CD4-positive, alpha-beta memory T cell (primary cell): Measurements from ENCODE around the gene ESRRA. TPM values are rescaled to one million over a fixed set of nuclear protein-coding genes. Genes with fewer than 3 reads are reported as not detected.

ENCODE experiments used
- CTCF ChIA-PET: fragments of 350-600 bp; sonication (Branson Sonifier 250); formaldehyde crosslinking; loops from one replicate; lab custom pipeline; 2021; ENCODE audit warnings: inconsistent platforms; ENCODE audit not compliant: partially characterized antibody; lab: Charles Lee
- POLR2A ChIA-PET: fragments of 350-600 bp; sonication (Branson Sonifier 250); formaldehyde crosslinking; loops from one replicate; lab custom pipeline; 2021; ENCODE audit not compliant: partially characterized antibody; lab: Charles Lee
- DNase-seq, 5 donors: peaks; one replicate each; pipeline versions ENCODE4 v3.0.0 to v3.0.0-alpha.2; 2020 to 2022; ENCODE audit warnings: mixed read lengths in 1 of 5
- H3K27ac ChIP-seq: one replicate; pipeline ENCODE4 v1.7.0; 2013; ENCODE audit warnings: low read depth, low read length
- H3K27me3 ChIP-seq: 2 replicates; pipeline ENCODE4 v1.7.0; 2013; ENCODE audit warnings: mild to moderate bottlenecking, low read length, moderate library complexity; ENCODE audit not compliant: insufficient read depth
- H3K36me3 ChIP-seq: 2 replicates; pipeline ENCODE4 v1.7.0; 2013; ENCODE audit warnings: mild to moderate bottlenecking, low read length, moderate library complexity; ENCODE audit not compliant: insufficient read depth
- H3K4me1 ChIP-seq: 2 replicates; pipeline ENCODE4 v1.7.0; 2013; ENCODE audit warnings: mild to moderate bottlenecking, low read length, moderate library complexity; ENCODE audit not compliant: insufficient read depth
- H3K4me3 ChIP-seq, 2 donors: one replicate each; pipeline ENCODE4 v1.7.0; 2013; ENCODE audit warnings: low read length in 2 of 2, mild to moderate bottlenecking in 1 of 2
- H3K9me3 ChIP-seq, 2 donors: one replicate each; pipeline ENCODE4 v1.7.0; 2013; ENCODE audit warnings: low read length in 2 of 2, control low read depth in 1 of 2; ENCODE audit not compliant: control insufficient read depth in 1 of 2
- H3K27ac Mint-ChIP-seq, 7 donors: one replicate each; pipeline ENCODE4 v1.8.0; 2020 to 2021; ENCODE audit warnings: mixed read lengths in 7 of 7, mild to moderate bottlenecking in 6 of 7, inconsistent platforms in 3 of 7, moderate library complexity in 3 of 7
- H3K27me3 Mint-ChIP-seq, 2 donors: one replicate each; pipeline ENCODE4 v1.8.0; 2020 to 2021; ENCODE audit warnings: mixed read lengths in 2 of 2
- H3K36me3 Mint-ChIP-seq, 2 donors: one replicate each; pipeline ENCODE4 v1.8.0; 2020 to 2021; ENCODE audit warnings: mixed read lengths in 2 of 2, inconsistent platforms in 1 of 2, mild to moderate bottlenecking in 1 of 2
- H3K4me1 Mint-ChIP-seq, 4 donors: one replicate each; pipeline ENCODE4 v1.8.0; 2020 to 2021; ENCODE audit warnings: mixed read lengths in 4 of 4, mild to moderate bottlenecking in 1 of 4
- H3K4me3 Mint-ChIP-seq, 8 donors: one replicate each; pipeline ENCODE4 v1.8.0; 2020 to 2021; ENCODE audit warnings: mixed read lengths in 8 of 8, mild to moderate bottlenecking in 7 of 8, moderate library complexity in 6 of 8, inconsistent platforms in 3 of 8
- H3K9me3 Mint-ChIP-seq, 8 donors: one replicate each; pipeline ENCODE4 v1.8.0; 2020 to 2021; ENCODE audit warnings: mixed read lengths in 8 of 8, mild to moderate bottlenecking in 5 of 8, inconsistent platforms in 3 of 8, moderate library complexity in 1 of 8
- intact Hi-C: fragments of 100-400 bp; cut with micrococcal nuclease; formaldehyde crosslinking; loops from one replicate; pipeline ENCODE4 v1.15.1; 2023
- polyA plus RNA-seq, 2 donors: library from polyadenylated mRNA; unstranded; fragments of 300-500 nt; fragmentation: Illumina TruSeq; gene quantifications; one replicate each; pipeline ENCODE4 v1.2.3, GENCODE V29; 2021
- total RNA-seq, 2 experiments: library from RNA; stranded (reverse); gene quantifications; one replicate each; pipeline ENCODE4 v1.2.3, GENCODE V29; 2021

The ESRRA gene
- total and polyA plus RNA-seq, 4 experiments from 2014 or later: 4.4 to 31.9 (median 20.9) TPM

DNA sequence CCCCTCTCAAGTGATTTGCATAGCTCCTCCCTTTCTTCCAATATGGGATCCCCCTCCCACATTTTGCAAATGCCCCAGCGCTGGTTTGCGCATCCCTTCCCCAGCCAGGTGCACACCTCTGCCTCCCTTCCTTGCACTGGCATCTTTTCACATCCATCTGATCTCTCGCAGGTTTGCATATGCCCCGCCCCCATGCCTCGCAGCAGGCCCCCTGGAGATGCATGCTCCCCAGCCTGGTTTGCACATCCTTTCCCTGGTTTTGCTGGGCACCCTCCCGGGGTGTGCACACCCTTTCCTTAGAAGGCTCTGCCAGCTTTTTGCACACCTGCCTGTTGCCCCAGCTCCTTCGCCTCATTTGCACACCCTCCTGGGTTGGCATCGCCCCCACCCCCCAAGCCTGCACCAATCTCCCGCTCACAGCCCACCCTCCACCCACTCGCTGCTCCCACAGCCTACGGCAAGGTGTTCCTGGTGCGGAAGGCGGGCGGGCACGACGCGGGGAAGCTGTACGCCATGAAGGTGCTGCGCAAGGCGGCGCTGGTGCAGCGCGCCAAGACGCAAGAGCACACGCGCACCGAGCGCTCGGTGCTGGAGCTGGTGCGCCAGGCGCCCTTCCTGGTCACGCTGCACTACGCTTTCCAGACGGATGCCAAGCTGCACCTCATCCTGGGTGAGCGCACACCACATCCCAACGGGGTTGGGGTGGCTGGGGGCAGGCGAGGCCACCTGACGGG is 54.6 kb downstream of the ESRRA start:
- ChIA-PET POLR2A (interaction anchor here (0.6 to 7.7 kb wide), 9 partner anchors 10 to 153 kb away, joined by 3 to 69 read pairs (median 4); partner anchors contain the start of genes CCDC88B, FERMT3, PRDX5 and TRMT112), CTCF (interaction anchor here (0.8 to 4.4 kb wide), 10 partner anchors 9 to 293 kb away, joined by 3 to 24 read pairs (median 4); partner anchors contain the start of genes PRDX5 and TRMT112)
- Mint-ChIP-seq H3K27me3 (no peaks in the 10 kb centered on the region), H3K36me3 (peaks cover 17 to 41% of the 10 kb centered on the region in 2 donors), H3K9me3 (no peaks in the 10 kb centered on the region), H3K27ac (peak overlapping the region; percentile 65 to 95 (median 80)), H3K4me1 (peaks cover 17 to 45% (median 23%) of the 10 kb centered on the region in 4 donors), H3K4me3 (peak overlapping the region; percentile 89 to 96 (median 94))
- peaks cover 30% of the 10 kb centered on the region for H3K4me1 ChIP-seq
- H3K36me3 ChIP-seq: peaks cover 18% of the 10 kb centered on the region
- H3K9me3 ChIP-seq: no peaks in the 10 kb centered on the region
- peak overlapping the region; percentile 39 to 53 for H3K4me3 ChIP-seq
- H3K27me3 ChIP-seq: no peaks in the 10 kb centered on the region
- intact Hi-C loops: loop anchor here (1.0 to 5.0 kb wide), 2 partner anchors 18 to 43 kb away; partner anchors contain the start of genes PRDX5 and TRMT112
- peak in 3 of 5 donors; percentile 25 to 35 (median 33) for DNase-seq
- peak overlapping the region; percentile 62 for H3K27ac ChIP-seq

- H3K9me3 Mint-ChIP-seq: no peaks in the 10 kb centered on the region
- DNase-seq: peak in 1 of 5 donors; percentile 19
- intact Hi-C loops: no loop called here
- peaks cover 17 to 45% of the 10 kb centered on the region in 2 donors for H3K36me3 Mint-ChIP-seq
- no peak overlapping the region for H3K27ac ChIP-seq
- H3K27me3 Mint-ChIP-seq: no peaks in the 10 kb centered on the region
- peaks cover 24% of the 10 kb centered on the region for H3K36me3 ChIP-seq
- no peaks in the 10 kb centered on the region for H3K27me3 ChIP-seq
- H3K9me3 ChIP-seq: no peaks in the 10 kb centered on the region
- peaks cover 30% of the 10 kb centered on the region for H3K4me1 ChIP-seq
- CTCF ChIA-PET: interaction anchor here (0.6 to 4.4 kb wide), 8 partner anchors 9 to 156 kb away, joined by 3 to 24 read pairs (median 4); partner anchors contain the start of genes PRDX5 and TRMT112
- H3K4me1 Mint-ChIP-seq: peaks cover 17 to 45% (median 23%) of the 10 kb centered on the region in 4 donors
- H3K4me3 Mint-ChIP-seq: peak overlapping the region; percentile 89 to 96 (median 94)
- peak overlapping the region in 1 of 2 donors; percentile 53 for H3K4me3 ChIP-seq
- POLR2A ChIA-PET: interaction anchor here (1.0 to 7.7 kb wide), 7 partner anchors 15 to 154 kb away, joined by 3 to 69 read pairs (median 5); partner anchors contain the start of genes CCDC88B, FERMT3, PRDX5 and TRMT112
- H3K27ac Mint-ChIP-seq: peak overlapping the region in 5 of 7 donors; percentile 29 to 80 (median 55)
These were observed 55.2 kb downstream of the ESRRA start for GRCh38 chr11:64360448-64360921.

- Mint-ChIP-seq H3K9me3 (no peaks in the 10 kb centered on the region), H3K27me3 (no peaks in the 10 kb centered on the region), H3K36me3 (peaks cover 22 to 53% of the 10 kb centered on the region in 2 donors), H3K27ac (peak overlapping the region in 1 of 7 donors; percentile 53), H3K4me3 (no peak overlapping the region), H3K4me1 (peaks cover 17 to 40% (median 21%) of the 10 kb centered on the region in 4 donors)
- Histone ChIP-seq H3K4me1 (peaks cover 30% of the 10 kb centered on the region), H3K27me3 (no peaks in the 10 kb centered on the region), H3K4me3 (no peak overlapping the region), H3K36me3 (peaks cover 33% of the 10 kb centered on the region), H3K9me3 (no peaks in the 10 kb centered on the region), H3K27ac (no peak overlapping the region)
- no peak for DNase-seq
- ChIA-PET CTCF (interaction anchor here (2.0 to 4.4 kb wide), 2 partner anchors 28 to 44 kb away, joined by 4 to 24 read pairs; partner anchors contain the start of genes PRDX5 and TRMT112), POLR2A (interaction anchor here (7.7 kb wide), 1 partner anchor 45 kb away, joined by 69 read pairs; the partner anchor contains the start of genes PRDX5 and TRMT112)
- intact Hi-C loops: no loop called here
These were observed 56.3 kb downstream of the ESRRA start for GRCh38 chr11:64361659-64362058.

- Histone ChIP-seq H3K9me3 (no peaks in the 10 kb centered on the region), H3K27ac (no peak overlapping the region), H3K36me3 (peaks cover 39% of the 10 kb centered on the region), H3K4me1 (peaks cover 28% of the 10 kb centered on the region), H3K4me3 (no peak overlapping the region), H3K27me3 (no peaks in the 10 kb centered on the region)
- peak overlapping the region in 1 of 8 donors; percentile 44 for H3K4me3 Mint-ChIP-seq
- ChIA-PET CTCF (interaction anchor here (1.4 kb wide), 1 partner anchor 59 kb away, joined by 4 read pairs; no protein-coding TSS in a partner anchor), POLR2A (no interaction called here)
- H3K4me1 Mint-ChIP-seq: peaks cover 17 to 39% (median 20%) of the 10 kb centered on the region in 4 donors
- no peak for DNase-seq
- H3K9me3 Mint-ChIP-seq: no peaks in the 10 kb centered on the region
- peaks cover 25 to 55% of the 10 kb centered on the region in 2 donors for H3K36me3 Mint-ChIP-seq
- no peaks in the 10 kb centered on the region for H3K27me3 Mint-ChIP-seq
- H3K27ac Mint-ChIP-seq: peak overlapping the region in 1 of 7 donors; percentile 53
- intact Hi-C loops: no loop called here
These were observed 57.0 kb downstream of the ESRRA start for GRCh38 chr11:64362339-64362738.

DNA sequence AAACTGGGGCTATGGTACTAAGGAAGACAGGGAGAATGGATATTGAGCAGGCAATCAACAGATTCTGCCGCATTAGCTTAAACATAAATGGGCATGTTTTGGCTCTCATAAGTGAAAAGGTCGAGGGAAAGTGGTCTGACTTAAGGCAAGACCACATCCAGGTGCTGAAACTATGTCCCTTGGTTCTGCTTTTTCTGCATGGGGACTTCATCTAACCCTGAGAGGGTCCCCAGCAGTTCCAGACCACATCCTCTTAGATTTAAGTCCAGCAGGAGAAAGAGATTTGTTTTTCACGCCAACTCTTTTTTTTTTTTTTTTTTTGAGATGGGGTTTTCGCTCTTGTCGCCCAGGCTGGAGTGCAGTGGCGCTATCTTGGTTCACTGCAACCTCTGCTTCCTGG is 59.1 kb downstream of the ESRRA start:
- H3K27ac Mint-ChIP-seq: no peak overlapping the region
- CTCF ChIA-PET: no interaction called here
- POLR2A ChIA-PET: no interaction called here
- no peaks in the 10 kb centered on the region for H3K27me3 ChIP-seq
- H3K36me3 Mint-ChIP-seq: peaks cover 30 to 59% of the 10 kb centered on the region in 2 donors
- H3K4me1 ChIP-seq: peaks cover 13% of the 10 kb centered on the region
- H3K4me3 Mint-ChIP-seq: no peak overlapping the region
- H3K9me3 ChIP-seq: no peaks in the 10 kb centered on the region
- H3K9me3 Mint-ChIP-seq: no peaks in the 10 kb centered on the region
- peaks cover 44% of the 10 kb centered on the region for H3K36me3 ChIP-seq
- intact Hi-C loops: no loop called here
- no peak overlapping the region for H3K4me3 ChIP-seq
- no peak for DNase-seq
- H3K27ac ChIP-seq: no peak overlapping the region
- peaks cover 10 to 28% (median 13%) of the 10 kb centered on the region in 4 donors for H3K4me1 Mint-ChIP-seq
- H3K27me3 Mint-ChIP-seq: no peaks in the 10 kb centered on the region

GRCh38 chr11:64364911-64365310 is 59.6 kb downstream of the ESRRA start:
- intact Hi-C loops: no loop called here
- ChIA-PET POLR2A (no interaction called here), CTCF (no interaction called here)
- H3K27me3 Mint-ChIP-seq: no peaks in the 10 kb centered on the region
- H3K4me1 ChIP-seq: peaks cover 8% of the 10 kb centered on the region
- H3K27me3 ChIP-seq: no peaks in the 10 kb centered on the region
- no peak for DNase-seq
- H3K9me3 ChIP-seq: no peaks in the 10 kb centered on the region
- H3K4me3 Mint-ChIP-seq: no peak overlapping the region
- peaks cover 44% of the 10 kb centered on the region for H3K36me3 ChIP-seq
- H3K36me3 Mint-ChIP-seq: peaks cover 32 to 57% of the 10 kb centered on the region in 2 donors
- peaks cover 5 to 24% (median 9%) of the 10 kb centered on the region in 4 donors for H3K4me1 Mint-ChIP-seq
- no peak overlapping the region for H3K4me3 ChIP-seq
- peaks cover 0 to under 1% (median 0%) of the 10 kb centered on the region in 8 donors for H3K9me3 Mint-ChIP-seq
- H3K27ac ChIP-seq: no peak overlapping the region
- H3K27ac Mint-ChIP-seq: no peak overlapping the region
